AG04450 (cell line): ENCODE measurements around the gene SNX33. TPM values are rescaled to one million over a fixed set of nuclear protein-coding genes. Genes with fewer than 3 reads are reported as not detected.
"Not testable (repeated sequence)": the region's sequence is repeated elsewhere in the genome, so short reads cannot be mapped to it uniquely, and the experiment has no call there.

ENCODE experiments used
- CTCF ChIA-PET: fragments of 300-600, 350-600 bp; formaldehyde crosslinking; extraction: SDS; loops from one replicate; lab custom pipeline; 2022; ENCODE audit warnings: antibody characterized with exemption, inconsistent platforms; lab: Charles Lee
- POLR2A ChIA-PET: fragments of 350-600 bp; formaldehyde crosslinking; extraction: SDS; loops from one replicate; lab custom pipeline; 2021; ENCODE audit warnings: antibody characterized with exemption, inconsistent platforms; lab: Yijun Ruan, JAX
- DNase-seq: peaks from one replicate; pipeline ENCODE4 v3.0.0-alpha.2; 2011; ENCODE audit warnings: low read depth, low spot score
- H3K27ac ChIP-seq: one replicate; pipeline ENCODE4 v1.5.1; 2012; ENCODE audit warnings: low read depth, low read length, control low read depth
- H3K27me3 ChIP-seq: one replicate; pipeline ENCODE4 v1.6.0; 2012; ENCODE audit warnings: low read length; ENCODE audit not compliant: control insufficient read depth, insufficient read depth
- H3K4me3 ChIP-seq: 2 replicates; pipeline ENCODE4 v1.5.1; 2011; ENCODE audit warnings: mild to moderate bottlenecking, low read depth, low read length, control low read depth
- H3K9me3 ChIP-seq: 2 replicates; pipeline ENCODE4 v1.5.1; 2012; ENCODE audit warnings: low read length; ENCODE audit not compliant: control insufficient read depth, insufficient read depth
- polyA plus RNA-seq: library from polyadenylated mRNA; depleted of rRNA; stranded (reverse); fragments of >200 nt; gene quantifications from 2 replicates; pipeline ENCODE4 v1.2.3, GENCODE V29; 2011
- TF ChIP-seq, protein P1 (sequence below): IDR thresholded peaks from 2 replicates; pipeline ENCODE4 v1.5.1; 2011; ENCODE audit warnings: low read depth, low read length, control low read depth, inconsistent platforms

The SNX33 gene
- polyA plus RNA-seq, 1 experiment = 14.2 TPM

DNA sequence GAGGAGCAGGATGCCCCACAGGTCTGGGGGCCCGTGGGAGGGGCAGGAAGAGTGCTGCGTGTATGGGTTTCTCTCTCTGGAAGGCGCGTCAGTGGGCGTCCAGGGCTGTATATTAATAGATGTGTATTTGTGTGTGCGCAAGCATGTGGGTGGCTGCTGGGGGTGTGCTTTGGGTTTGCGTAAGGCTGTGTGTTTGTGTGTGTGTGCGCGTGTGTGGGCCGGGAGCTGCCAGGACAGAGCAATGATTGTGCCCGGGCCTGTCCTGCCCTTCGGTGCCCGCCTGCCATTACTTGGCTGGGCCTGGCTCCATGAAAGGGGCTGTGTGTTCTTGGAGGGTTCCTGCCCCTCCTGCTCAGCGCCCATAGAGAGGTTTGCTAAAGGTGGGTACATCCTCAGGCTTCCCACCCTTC lies 48.6 kb downstream of the SNX33 start:
- TF ChIP-seq, protein P1, sequence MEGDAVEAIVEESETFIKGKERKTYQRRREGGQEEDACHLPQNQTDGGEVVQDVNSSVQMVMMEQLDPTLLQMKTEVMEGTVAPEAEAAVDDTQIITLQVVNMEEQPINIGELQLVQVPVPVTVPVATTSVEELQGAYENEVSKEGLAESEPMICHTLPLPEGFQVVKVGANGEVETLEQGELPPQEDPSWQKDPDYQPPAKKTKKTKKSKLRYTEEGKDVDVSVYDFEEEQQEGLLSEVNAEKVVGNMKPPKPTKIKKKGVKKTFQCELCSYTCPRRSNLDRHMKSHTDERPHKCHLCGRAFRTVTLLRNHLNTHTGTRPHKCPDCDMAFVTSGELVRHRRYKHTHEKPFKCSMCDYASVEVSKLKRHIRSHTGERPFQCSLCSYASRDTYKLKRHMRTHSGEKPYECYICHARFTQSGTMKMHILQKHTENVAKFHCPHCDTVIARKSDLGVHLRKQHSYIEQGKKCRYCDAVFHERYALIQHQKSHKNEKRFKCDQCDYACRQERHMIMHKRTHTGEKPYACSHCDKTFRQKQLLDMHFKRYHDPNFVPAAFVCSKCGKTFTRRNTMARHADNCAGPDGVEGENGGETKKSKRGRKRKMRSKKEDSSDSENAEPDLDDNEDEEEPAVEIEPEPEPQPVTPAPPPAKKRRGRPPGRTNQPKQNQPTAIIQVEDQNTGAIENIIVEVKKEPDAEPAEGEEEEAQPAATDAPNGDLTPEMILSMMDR = no peak
- POLR2A ChIA-PET = no interaction called here
- peak overlapping the region; percentile 21 for H3K27ac ChIP-seq
- no peak overlapping the region for H3K4me3 ChIP-seq
- DNase-seq = no peak
- CTCF ChIA-PET = no interaction called here
- H3K9me3 ChIP-seq = no peaks in the 10 kb centered on the region
- no peaks in the 10 kb centered on the region for H3K27me3 ChIP-seq

DNA sequence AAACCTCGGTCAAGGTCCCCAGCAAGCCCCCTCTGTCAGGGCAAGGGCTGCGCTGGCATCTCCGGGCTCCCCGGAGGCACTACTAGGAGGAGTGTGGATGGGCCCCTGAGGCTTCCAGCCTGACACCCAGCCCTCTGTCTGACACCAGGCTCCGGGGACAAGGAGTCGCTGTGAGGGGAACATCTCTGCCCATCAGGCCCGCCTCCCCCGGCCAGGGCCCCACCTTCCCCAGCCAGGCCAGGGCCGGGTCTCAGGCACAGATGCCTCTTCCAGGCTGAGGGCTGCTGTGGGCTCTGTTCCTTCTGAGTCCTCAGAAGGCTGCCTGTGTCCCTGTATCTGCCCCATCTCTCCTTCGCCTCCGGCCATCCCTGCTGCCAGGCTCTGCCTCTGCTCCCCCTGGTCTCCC lies 49.1 kb downstream of the SNX33 start:
- no peaks in the 10 kb centered on the region for H3K27me3 ChIP-seq
- TF ChIP-seq, protein P1 = no peak
- no peak overlapping the region for H3K4me3 ChIP-seq
- no peak for DNase-seq
- CTCF ChIA-PET = no interaction called here
- H3K9me3 ChIP-seq = no peaks in the 10 kb centered on the region
- peak overlapping the region; percentile 11 for H3K27ac ChIP-seq
- POLR2A ChIA-PET = interaction anchor here (0.6 kb wide), 1 partner anchor 35 kb away, joined by 4 read pairs; no protein-coding TSS in a partner anchor

DNA sequence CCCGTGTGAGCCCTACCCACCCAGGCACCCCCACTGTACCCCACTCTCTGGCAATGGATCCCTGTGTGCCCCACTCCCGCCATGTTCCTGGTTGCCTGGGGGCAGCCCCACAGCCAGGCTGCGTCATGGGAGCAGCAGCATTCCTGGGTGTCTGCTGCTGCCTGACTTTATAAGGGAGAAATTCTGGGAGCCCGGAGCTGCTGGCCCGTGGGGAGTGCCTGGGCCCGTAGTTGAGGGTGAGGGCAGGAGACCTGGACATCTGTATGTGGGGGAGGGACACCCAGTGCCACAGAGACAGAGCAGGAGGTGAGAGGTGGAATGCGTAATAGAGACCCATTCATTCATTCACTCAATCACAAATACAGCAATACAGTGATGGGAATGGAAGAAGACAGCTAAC lies 49.8 kb downstream of the SNX33 start:
- Histone ChIP-seq H3K27me3 (no peaks in the 10 kb centered on the region), H3K27ac (no peak overlapping the region), H3K9me3 (no peaks in the 10 kb centered on the region), H3K4me3 (no peak overlapping the region)
- CTCF ChIA-PET = interaction anchor here (0.6 kb wide), 1 partner anchor 13 kb away, joined by 3 read pairs; no protein-coding TSS in a partner anchor
- POLR2A ChIA-PET = no interaction called here
- TF ChIP-seq, protein P1 = no peak
- DNase-seq = no peak

DNA sequence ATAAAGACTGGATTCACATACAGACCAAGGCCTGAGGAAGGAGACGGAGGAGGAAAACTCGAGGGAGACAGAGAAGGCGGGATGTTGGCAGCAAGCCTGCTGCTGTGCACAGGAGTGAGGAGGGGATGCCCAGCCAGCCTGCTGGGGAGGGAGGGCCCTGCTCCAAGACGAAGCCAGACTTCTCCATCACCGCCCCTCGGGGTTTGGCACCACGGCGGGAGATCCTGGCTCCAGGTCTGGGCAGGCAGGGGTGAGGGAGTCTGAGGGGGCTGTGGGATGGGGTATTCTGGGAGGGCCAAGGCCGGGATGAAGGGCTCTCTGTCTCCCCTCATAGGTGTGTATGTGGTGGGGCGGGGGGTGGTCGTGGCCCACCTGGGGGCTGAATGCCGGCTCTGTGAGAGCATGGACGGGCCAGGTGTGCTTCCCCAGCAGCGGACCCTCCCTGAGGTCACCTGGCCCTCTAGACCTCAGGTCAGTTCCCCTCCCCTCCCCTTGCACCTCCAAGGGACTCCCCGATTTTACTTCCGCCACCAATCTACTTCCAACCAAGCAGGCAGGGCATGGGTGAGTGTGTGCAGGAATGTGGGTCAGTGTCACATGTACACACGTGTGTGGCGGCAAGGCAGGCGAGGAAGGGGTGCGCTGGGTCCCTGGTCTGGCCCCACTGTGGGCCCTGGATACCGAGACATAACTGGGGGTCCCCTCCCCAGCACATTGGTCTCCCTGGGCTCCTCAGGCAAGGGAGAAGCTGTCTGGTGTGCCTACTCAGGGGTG lies 50.4 kb downstream of the SNX33 start:
- H3K9me3 ChIP-seq, POLR2A ChIA-PET, H3K27ac ChIP-seq, H3K27me3 ChIP-seq, H3K4me3 ChIP-seq, DNase-seq: not testable (repeated sequence)
- CTCF ChIA-PET = interaction anchor here (0.6 kb wide), 1 partner anchor 14 kb away, joined by 3 read pairs; no protein-coding TSS in a partner anchor

DNA sequence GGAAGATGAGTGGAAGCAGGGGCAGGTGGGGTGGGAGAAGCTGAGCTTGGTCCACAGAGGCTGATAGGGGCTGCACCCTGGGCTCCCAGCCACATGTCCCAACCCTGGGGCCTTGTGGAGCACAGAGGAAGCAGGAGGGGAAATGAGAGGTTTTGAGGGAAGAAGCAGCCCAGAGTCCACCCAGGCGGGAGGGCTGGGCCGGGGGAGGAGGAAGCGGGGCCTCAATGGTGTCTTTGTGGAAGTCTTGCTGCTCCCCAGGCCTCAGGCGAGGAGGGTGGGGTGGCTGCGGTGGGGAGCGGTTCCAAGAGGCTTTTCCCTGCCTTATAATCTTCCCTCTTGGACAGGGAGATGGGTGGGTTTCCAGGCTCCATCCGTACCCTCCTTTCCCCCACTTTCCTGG lies 51.8 kb downstream of the SNX33 start:
- DNase-seq, H3K27ac ChIP-seq, H3K4me3 ChIP-seq, CTCF ChIA-PET, H3K27me3 ChIP-seq, H3K9me3 ChIP-seq, POLR2A ChIA-PET: not testable (repeated sequence)

DNA sequence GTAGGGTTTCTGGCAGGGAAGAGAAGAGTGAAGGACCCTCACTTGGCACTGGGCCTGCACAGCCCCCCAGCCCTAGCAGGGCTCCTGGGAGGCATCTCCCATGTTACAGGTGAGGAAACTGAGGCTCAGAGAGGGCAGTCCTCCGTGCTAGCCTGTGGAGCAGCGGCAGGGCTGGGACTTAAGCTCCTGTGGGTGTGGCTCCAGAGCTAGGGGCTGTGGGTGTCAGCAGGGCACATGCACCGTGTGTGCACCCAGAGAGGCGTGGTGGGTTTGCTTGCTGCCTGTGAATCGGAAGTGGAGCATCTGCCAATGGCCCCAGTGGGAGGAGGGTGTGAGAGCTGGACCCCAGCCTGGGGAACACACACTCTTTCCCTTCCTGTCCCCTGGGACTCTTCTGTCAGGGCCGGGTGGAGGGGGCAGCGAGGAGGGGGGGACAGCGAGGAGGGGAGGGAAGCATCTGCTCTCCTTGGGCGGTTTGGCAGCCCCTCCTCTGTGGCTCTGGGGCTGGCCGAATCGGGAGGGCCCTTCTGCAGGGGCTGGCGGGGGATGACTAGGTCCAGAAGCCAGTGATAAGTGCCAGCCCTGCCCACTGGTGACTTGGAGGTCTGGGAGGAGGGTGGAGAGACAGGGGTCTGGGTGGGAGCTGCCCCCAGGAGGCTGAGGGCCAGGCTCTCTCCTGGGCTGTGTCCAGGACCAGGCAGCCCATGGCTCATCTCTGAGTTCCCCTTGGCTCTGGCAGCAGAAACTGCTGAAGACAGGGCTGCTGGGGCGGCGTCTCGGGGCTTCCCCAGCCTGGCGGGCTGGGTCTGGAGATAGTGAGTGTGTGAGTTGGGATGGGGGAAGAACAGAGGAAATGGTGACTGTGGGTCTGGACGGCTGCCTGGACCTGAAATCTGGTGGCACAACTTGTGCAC lies 52.5 kb downstream of the SNX33 start:
- H3K9me3 ChIP-seq, H3K4me3 ChIP-seq, POLR2A ChIA-PET, CTCF ChIA-PET, H3K27me3 ChIP-seq, DNase-seq: not testable (repeated sequence)
- peak overlapping the region; percentile 31 for H3K27ac ChIP-seq

DNA sequence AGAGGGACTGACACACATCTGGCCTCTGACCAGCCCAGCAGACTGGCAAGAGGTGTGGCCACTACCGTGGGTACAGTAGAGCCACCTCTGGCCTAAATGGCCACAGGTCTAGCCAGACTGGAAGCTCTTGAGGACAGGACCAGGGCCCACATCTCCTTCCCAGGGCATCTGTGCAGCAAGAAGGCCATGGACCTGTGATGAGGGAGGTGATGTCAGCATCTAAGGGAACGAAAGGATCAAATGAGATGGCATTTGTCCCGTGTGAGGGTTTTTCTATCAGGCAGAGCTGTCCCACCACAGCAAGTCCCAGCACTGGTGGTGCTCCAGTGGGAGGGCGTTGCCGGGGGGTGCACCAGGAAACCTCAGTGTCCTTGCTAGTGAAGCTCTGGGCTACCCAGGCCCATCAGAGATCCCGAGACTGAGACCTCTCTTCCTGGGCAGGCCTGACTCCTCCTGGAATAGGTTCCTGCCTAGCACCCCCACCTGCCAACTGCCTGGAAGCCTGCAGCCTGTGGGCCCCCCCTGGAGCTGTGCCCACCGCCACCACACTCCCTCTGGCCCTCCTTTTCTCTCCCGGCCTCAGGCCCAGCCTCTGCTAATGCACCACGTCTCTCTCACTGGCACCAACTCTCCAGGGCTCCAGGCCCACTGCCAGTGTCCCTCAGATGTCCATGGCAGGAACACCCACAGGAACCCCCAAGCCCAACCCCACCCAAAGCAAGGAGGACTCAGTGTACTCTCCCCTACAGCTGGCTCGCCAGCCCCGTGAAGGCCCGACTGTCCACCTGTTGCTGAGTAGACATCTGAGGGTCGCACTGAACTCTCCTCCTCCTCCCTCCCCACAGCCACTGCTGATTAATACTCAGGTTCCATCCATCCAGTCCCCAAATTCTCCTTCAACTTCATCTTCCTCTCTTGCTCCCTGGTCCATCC lies 53.6 kb downstream of the SNX33 start:
- H3K9me3 ChIP-seq, H3K27ac ChIP-seq, DNase-seq, H3K4me3 ChIP-seq, H3K27me3 ChIP-seq, CTCF ChIA-PET: not testable (repeated sequence)
- POLR2A ChIA-PET = interaction anchor here (1.5 kb wide), 1 partner anchor 22 kb away, joined by 3 read pairs; a partner anchor contains a TSS
